T-helper 1 cell treated with Interleukin-12 subunit alpha and Interleukin-12 subunit beta and Interleukin-4 antibody, amounts not matched to agents 30 ng/mL and 1 ng/mL, for 36 hours (primary cell): ENCODE measurements around the gene RNF130. TPM values are rescaled to one million over a fixed set of nuclear protein-coding genes. Genes with fewer than 3 reads are reported as not detected.

ENCODE experiments used
- intact Hi-C: fragments of 100-400 bp; cut with micrococcal nuclease; formaldehyde crosslinking; loops from one replicate; pipeline ENCODE4 v1.15.1; 2024
- total RNA-seq: library from RNA; stranded (reverse); gene quantifications from 2 replicates; pipeline ENCODE4 v1.2.3, GENCODE V29; 2022

RNF130 gene
- total RNA-seq: 4.3 and 4.8 TPM in 2 replicates

GRCh38 chr5:180071531-180072255 is at the start of gene RNF130:
RNF130 (minus strand) TSS chr5:180071759; CDS start chr5:180071702, 57 bp downstream.
- intact Hi-C loops: loop anchor here (1.0 to 5.0 kb wide), 8 partner anchors 9 to 1444 kb away; partner anchors contain the start of genes CANX, CLK4, MAPK9 and MRNIP

- intact Hi-C loops: no loop called here
These were observed 48.9 kb upstream of the RNF130 start for GRCh38 chr5:180120237-180121101.

GRCh38 chr5:180119903-180120236 is 48.3 kb upstream of the RNF130 start:
- intact Hi-C loops: no loop called here

- intact Hi-C loops: no loop called here
These were observed 47.7 kb upstream of the RNF130 start for GRCh38 chr5:180119031-180119902.

GRCh38 chr5:180118391-180118791 is 46.8 kb upstream of the RNF130 start:
- intact Hi-C loops: no loop called here

- intact Hi-C loops: no loop called here
These were observed 45.6 kb upstream of the RNF130 start for GRCh38 chr5:180117000-180117725.

- intact Hi-C loops: no loop called here
These were observed 44.8 kb upstream of the RNF130 start for GRCh38 chr5:180116077-180116999.

GRCh38 chr5:180115326-180116076 is 43.9 kb upstream of the RNF130 start:
- intact Hi-C loops: no loop called here

- intact Hi-C loops: no loop called here
These were observed 42.9 kb upstream of the RNF130 start for GRCh38 chr5:180114304-180115003.

GRCh38 chr5:180113660-180114303 is 42.2 kb upstream of the RNF130 start:
- intact Hi-C loops: no loop called here

- intact Hi-C loops: no loop called here
These were observed 40.8 kb upstream of the RNF130 start for GRCh38 chr5:180112181-180112861.

GRCh38 chr5:180111273-180112002 is 39.9 kb upstream of the RNF130 start:
- intact Hi-C loops: no loop called here

GRCh38 chr5:180109920-180110319 is 38.4 kb upstream of the RNF130 start:
- intact Hi-C loops: no loop called here

- intact Hi-C loops: no loop called here
These were observed 35.4 kb upstream of the RNF130 start for GRCh38 chr5:180107005-180107404.

- intact Hi-C loops: no loop called here
These were observed 34.3 kb upstream of the RNF130 start for GRCh38 chr5:180105827-180106312.

GRCh38 chr5:180104168-180104530 is 32.6 kb upstream of the RNF130 start:
- intact Hi-C loops: no loop called here
